Mesothelial cell of epicardium (in vitro differentiated cells): ENCODE measurements around the gene NOXA1. TPM values are rescaled to one million over a fixed set of nuclear protein-coding genes. Genes with fewer than 3 reads are reported as not detected.

Experiments used
- DNase-seq, 2 experiments: peaks; one replicate each; pipeline ENCODE4 v3.0.0; 2021; ENCODE audit warnings: low spot score in 2 of 2; ENCODE audit not compliant: unreplicated experiment in 2 of 2
- H3K27ac Mint-ChIP-seq: 2 replicates; pipeline ENCODE4 v1.8.0; 2021; ENCODE audit warnings: mixed read lengths
- H3K27me3 Mint-ChIP-seq: 2 replicates; pipeline ENCODE4 v1.8.0; 2021; ENCODE audit warnings: low read depth, mixed read lengths
- H3K36me3 Mint-ChIP-seq: 2 replicates; pipeline ENCODE4 v1.8.0; 2021; ENCODE audit warnings: mixed read lengths
- H3K4me1 Mint-ChIP-seq: 2 replicates; pipeline ENCODE4 v1.8.0; 2021; ENCODE audit warnings: mixed read lengths
- H3K4me3 Mint-ChIP-seq: 2 replicates; pipeline ENCODE4 v1.8.0; 2021; ENCODE audit warnings: mild to moderate bottlenecking, moderate library complexity, mixed read lengths
- H3K9me3 Mint-ChIP-seq: 2 replicates; pipeline ENCODE4 v1.8.0; 2021; ENCODE audit warnings: mixed read lengths
- total RNA-seq: library from RNA; stranded (reverse); gene quantifications from 3 replicates; pipeline ENCODE4 v1.2.1, GENCODE V29; 2021
- TF ChIP-seq, protein P1 (sequence below): fragments of 200-600 bp; sonication (generic); IDR thresholded peaks from one replicate; pipeline ENCODE4 v1.5.0; 2021; ENCODE audit warnings: antibody characterized with exemption; ENCODE audit not compliant: unreplicated experiment

Gene NOXA1
- total RNA-seq, 1 donor from 2014 or later, result 22.1 TPM

DNA sequence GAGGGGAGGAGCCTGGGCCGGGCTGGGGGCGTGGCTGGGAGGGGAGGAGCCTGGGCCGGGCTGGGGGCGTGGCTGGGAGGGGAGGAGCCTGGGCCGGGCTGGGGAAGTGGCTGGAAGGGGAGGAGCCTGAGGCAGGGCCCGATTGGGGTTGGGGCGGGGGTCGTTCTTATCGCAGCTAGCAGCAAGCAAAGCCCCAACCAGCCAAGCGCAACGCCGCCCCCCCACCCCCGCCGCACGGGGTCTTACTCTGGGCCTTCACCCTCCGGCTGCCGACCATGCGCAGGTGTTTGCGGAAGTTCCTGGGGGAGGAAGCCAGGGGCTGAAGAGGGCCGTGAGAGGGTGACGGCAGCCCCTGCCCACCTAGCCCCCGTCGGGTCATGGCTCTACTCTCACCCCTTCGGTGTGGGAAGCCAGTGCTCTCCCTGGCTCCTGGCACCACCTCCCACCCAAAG, 31.0 kb downstream of the NOXA1 start:
- Mint-ChIP-seq H3K4me3 (peak overlapping the region; percentile 64), H3K9me3 (no peaks in the 10 kb centered on the region), H3K27ac (peak overlapping the region; percentile 75), H3K36me3 (peaks cover 3% of the 10 kb centered on the region), H3K27me3 (no peaks in the 10 kb centered on the region), H3K4me1 (peaks cover 11% of the 10 kb centered on the region)
- DNase-seq, result peak; percentile 43 to 72
- TF ChIP-seq, protein P1, sequence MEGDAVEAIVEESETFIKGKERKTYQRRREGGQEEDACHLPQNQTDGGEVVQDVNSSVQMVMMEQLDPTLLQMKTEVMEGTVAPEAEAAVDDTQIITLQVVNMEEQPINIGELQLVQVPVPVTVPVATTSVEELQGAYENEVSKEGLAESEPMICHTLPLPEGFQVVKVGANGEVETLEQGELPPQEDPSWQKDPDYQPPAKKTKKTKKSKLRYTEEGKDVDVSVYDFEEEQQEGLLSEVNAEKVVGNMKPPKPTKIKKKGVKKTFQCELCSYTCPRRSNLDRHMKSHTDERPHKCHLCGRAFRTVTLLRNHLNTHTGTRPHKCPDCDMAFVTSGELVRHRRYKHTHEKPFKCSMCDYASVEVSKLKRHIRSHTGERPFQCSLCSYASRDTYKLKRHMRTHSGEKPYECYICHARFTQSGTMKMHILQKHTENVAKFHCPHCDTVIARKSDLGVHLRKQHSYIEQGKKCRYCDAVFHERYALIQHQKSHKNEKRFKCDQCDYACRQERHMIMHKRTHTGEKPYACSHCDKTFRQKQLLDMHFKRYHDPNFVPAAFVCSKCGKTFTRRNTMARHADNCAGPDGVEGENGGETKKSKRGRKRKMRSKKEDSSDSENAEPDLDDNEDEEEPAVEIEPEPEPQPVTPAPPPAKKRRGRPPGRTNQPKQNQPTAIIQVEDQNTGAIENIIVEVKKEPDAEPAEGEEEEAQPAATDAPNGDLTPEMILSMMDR, result no peak

DNA sequence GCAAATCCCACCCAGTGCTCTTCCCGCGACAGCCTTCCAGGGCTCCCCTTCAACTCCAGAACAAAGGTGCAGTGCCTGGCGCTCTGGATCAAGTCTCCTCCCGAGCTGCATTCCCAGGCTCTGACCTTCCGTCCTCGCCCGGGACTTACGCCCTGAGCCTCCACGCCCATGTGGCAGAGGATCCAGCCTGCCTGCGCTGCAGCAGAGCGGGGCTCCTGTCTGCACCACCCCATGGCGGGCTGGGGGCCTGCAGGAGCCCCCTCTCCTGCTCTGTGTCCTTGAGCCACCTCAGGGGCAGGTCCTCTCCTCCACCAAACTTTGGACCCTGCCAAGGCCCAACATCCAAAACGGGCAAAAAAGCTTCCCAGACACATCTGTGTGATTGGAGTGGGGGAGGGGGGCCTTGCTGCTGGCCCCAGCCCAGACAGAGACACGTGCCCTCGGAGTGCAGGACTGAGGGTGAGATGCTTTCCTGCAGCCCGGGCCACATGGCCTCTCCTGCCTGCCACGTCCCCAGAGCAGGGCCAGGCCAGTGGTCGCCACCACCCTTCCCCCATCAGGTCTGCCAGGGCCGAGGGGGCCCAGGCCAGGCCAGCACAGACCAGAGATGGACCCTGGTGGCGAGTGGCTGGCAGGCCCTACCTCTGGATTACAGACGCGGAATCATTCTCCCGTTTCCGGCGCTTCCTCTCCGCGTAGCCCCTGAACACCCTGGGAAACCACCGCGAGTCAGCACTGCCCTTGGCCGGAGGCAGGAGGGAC, 31.6 kb downstream of the NOXA1 start:
- peaks cover 3% of the 10 kb centered on the region for H3K36me3 Mint-ChIP-seq
- H3K9me3 Mint-ChIP-seq, result no peaks in the 10 kb centered on the region
- peaks cover 1% of the 10 kb centered on the region for H3K27me3 Mint-ChIP-seq
- DNase-seq, result peak in 1 of 2 experiments; percentile 21
- H3K27ac Mint-ChIP-seq, result peak overlapping the region; percentile 75
- TF ChIP-seq, protein P1, result no peak
- peaks cover 12% of the 10 kb centered on the region for H3K4me1 Mint-ChIP-seq
- H3K4me3 Mint-ChIP-seq, result peak overlapping the region; percentile 64

DNA sequence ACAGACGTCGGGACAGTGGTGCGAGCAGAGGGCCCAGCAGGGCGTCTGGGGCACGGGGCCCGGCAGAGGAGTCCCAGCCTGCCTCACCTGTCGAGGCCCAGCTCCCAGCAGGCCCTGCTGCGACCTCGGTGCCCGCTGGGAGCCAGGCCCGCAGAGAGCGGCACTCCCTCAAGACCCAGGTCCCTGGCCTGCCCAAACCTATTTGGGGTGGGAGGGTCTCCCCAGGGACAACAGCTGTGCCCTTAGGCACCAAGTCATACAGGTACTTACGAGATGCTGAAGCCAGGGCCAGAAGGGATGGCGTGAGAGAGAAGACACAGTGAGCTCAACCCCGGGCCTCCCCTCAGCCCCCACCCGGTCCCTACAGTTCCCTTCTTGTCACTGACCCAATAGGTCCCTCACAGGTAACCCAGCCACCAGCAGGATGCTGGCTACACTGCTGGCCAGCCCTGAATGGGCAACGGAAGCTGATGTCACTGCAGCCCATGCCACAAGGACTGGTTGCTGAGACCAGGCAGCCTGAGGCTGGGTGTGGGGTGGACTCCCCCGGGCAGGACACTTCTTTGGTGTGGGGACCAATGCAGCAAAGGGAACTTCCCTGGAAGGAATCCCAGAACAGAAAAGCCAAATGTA, 32.3 kb downstream of the NOXA1 start:
- Mint-ChIP-seq H3K27me3 (peaks cover 2% of the 10 kb centered on the region), H3K9me3 (no peaks in the 10 kb centered on the region), H3K4me3 (peak overlapping the region; percentile 30), H3K27ac (no peak overlapping the region), H3K4me1 (peaks cover 13% of the 10 kb centered on the region), H3K36me3 (peaks cover 3% of the 10 kb centered on the region)
- TF ChIP-seq, protein P1, result no peak
- DNase-seq, result no peak

DNA sequence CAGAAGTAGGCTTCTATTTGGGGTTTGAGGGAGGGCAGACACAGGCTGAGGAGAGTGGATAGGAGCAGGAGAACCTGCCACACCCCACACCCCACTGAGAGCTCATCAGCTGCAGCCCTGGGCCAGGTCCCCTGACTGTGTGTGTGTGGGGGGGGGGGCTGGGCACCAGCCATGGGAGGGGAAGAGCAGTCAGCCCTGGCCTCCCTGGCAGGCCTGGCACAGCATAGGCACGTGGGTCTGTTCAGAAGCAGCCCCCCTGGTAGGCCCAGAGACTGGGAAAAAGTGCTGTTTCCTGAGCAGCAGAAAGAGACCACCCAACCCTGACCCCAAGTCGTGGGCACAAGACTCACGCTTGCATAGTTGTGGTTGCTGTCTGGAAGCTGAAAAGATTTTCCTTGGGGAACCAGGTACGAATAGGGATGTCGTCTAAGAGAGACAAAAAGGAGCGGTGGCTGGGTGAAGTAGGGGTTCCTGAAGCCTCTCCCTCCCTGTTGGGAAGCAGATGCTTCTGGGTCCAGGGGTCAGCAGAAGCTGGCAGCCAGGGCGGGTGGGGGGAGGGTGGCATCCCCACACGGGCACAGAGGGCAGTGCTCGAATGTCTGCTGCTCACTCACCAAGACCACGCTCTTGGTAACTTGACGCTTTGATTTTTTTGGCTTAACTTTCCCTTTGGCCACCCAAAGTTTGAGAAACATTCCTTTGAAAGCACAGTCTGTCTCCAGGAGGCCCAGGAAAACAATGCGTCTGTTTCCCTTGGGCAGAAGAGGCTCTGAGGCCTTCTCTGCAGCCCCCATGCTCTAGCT, 33.1 kb downstream of the NOXA1 start:
- Mint-ChIP-seq H3K9me3 (no peaks in the 10 kb centered on the region), H3K36me3 (peaks cover 3% of the 10 kb centered on the region), H3K4me1 (peaks cover 13% of the 10 kb centered on the region), H3K4me3 (peak overlapping the region; percentile 34), H3K27me3 (peaks cover 9% of the 10 kb centered on the region), H3K27ac (peak overlapping the region; percentile 47)
- TF ChIP-seq, protein P1, result no peak
- DNase-seq, result peak in 1 of 2 experiments; percentile 10

DNA sequence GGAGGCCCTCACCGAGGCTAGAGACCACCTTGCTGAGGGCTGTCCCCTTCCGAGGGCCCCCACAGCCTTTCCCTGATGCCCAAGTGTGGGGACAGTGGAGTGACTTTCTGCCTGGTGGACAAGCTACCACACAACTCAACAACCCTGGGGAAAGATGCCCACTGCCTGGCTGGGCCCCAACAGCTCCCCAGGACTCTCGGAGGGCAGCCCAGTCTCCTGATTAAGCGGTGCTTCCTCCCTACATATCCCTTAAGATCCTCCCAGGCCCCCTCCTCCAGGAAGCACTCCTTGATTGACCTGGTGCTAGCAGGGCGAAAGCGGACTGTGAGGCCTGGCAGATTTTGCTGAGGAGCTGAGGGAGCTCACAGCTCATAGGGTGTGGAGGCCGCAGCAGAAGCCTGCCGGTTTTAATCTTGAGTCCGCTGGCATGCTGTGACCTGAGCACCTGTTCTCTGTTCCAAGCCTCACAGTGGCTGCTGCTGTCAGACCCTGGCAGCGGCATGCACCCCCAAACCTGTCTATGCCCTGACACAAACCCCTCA, 33.7 kb downstream of the NOXA1 start:
- H3K27ac Mint-ChIP-seq, result peak overlapping the region; percentile 47
- H3K9me3 Mint-ChIP-seq, result no peaks in the 10 kb centered on the region
- H3K36me3 Mint-ChIP-seq, result peaks cover 3% of the 10 kb centered on the region
- H3K27me3 Mint-ChIP-seq, result peaks cover 13% of the 10 kb centered on the region
- TF ChIP-seq, protein P1, result no peak
- peaks cover 13% of the 10 kb centered on the region for H3K4me1 Mint-ChIP-seq
- H3K4me3 Mint-ChIP-seq, result peak overlapping the region; percentile 34
- DNase-seq, result no peak
